Measurements from ENCODE around the gene GLDN.

- TF ChIP-seq, protein P1, sequence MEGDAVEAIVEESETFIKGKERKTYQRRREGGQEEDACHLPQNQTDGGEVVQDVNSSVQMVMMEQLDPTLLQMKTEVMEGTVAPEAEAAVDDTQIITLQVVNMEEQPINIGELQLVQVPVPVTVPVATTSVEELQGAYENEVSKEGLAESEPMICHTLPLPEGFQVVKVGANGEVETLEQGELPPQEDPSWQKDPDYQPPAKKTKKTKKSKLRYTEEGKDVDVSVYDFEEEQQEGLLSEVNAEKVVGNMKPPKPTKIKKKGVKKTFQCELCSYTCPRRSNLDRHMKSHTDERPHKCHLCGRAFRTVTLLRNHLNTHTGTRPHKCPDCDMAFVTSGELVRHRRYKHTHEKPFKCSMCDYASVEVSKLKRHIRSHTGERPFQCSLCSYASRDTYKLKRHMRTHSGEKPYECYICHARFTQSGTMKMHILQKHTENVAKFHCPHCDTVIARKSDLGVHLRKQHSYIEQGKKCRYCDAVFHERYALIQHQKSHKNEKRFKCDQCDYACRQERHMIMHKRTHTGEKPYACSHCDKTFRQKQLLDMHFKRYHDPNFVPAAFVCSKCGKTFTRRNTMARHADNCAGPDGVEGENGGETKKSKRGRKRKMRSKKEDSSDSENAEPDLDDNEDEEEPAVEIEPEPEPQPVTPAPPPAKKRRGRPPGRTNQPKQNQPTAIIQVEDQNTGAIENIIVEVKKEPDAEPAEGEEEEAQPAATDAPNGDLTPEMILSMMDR (conservative IDR thresholded peaks at IDR 0.05): no peak
- TF ChIP-seq ZFX (IDR thresholded peaks at IDR 0.05): no peak
Measured at GRCh38 chr15:51386486-51386885, 45.0 kb downstream of the GLDN start.
